WTC11 (cell line): Measurements from ENCODE around the gene GSDMA. TPM values are rescaled to one million over a fixed set of nuclear protein-coding genes. Genes with fewer than 3 reads are reported as not detected.
A peak's percentile ranks its signal among the peaks of the same experiment; 100 is the strongest.

ENCODE experiments used
- ATF1 ChIP-seq: sonication (generic); formaldehyde crosslinking; IDR thresholded peaks from 2 replicates; pipeline ENCODE4 v1.8.1; 2023; ENCODE audit warnings: mild to moderate bottlenecking, moderate library complexity, missing genetic modification reagents
- CREM ChIP-seq: sonication (generic); formaldehyde crosslinking; IDR thresholded peaks from 2 replicates; pipeline ENCODE4 v1.8.1; 2022; ENCODE audit warnings: mild to moderate bottlenecking, missing genetic modification reagents, moderate library complexity
- ETV6 ChIP-seq: sonication (generic); formaldehyde crosslinking; IDR thresholded peaks from 2 replicates; pipeline ENCODE4 v1.8.1; 2022; ENCODE audit warnings: mild to moderate bottlenecking, missing genetic modification reagents
- GABPB1 ChIP-seq: sonication (generic); formaldehyde crosslinking; IDR thresholded peaks from 2 replicates; pipeline ENCODE4 v1.8.1; 2023; ENCODE audit warnings: mild to moderate bottlenecking, missing genetic modification reagents
- HMGA2 ChIP-seq: fragments of 250-450 bp; sonication (Bioruptor Pico); IDR thresholded peaks from 2 replicates; pipeline ENCODE4 v1.4.0; 2021; ENCODE audit warnings: mild to moderate bottlenecking, moderate library complexity
- KAT7 ChIP-seq: sonication (generic); formaldehyde crosslinking; IDR thresholded peaks from 2 replicates; pipeline ENCODE4 v1.8.1; 2023; ENCODE audit warnings: missing genetic modification reagents, mild to moderate bottlenecking, borderline replicate concordance
- MAX ChIP-seq: sonication (generic); formaldehyde crosslinking; IDR thresholded peaks from 2 replicates; pipeline ENCODE4 v1.8.0; 2022; ENCODE audit warnings: mild to moderate bottlenecking, missing genetic modification reagents
- MLX ChIP-seq: sonication (generic); formaldehyde crosslinking; IDR thresholded peaks from 2 replicates; pipeline ENCODE4 v1.8.1; 2023; ENCODE audit warnings: mild to moderate bottlenecking, missing genetic modification reagents, moderate library complexity
- NFATC4 ChIP-seq: fragments of 250-450 bp; sonication (Bioruptor Pico); IDR thresholded peaks from 2 replicates; pipeline ENCODE4 v1.9.0; 2021; ENCODE audit warnings: mild to moderate bottlenecking
- NFYB ChIP-seq: sonication (generic); formaldehyde crosslinking; conservative IDR thresholded peaks from 2 replicates; pipeline ENCODE4 v1.8.0; 2022; ENCODE audit warnings: low read depth, missing genetic modification reagents
- PRDM15 ChIP-seq: sonication (generic); formaldehyde crosslinking; IDR thresholded peaks from 2 replicates; pipeline ENCODE4 v1.8.0; 2022; ENCODE audit warnings: missing genetic modification reagents
- PREB ChIP-seq: sonication (generic); formaldehyde crosslinking; IDR thresholded peaks from 2 replicates; pipeline ENCODE4 v1.8.1; 2022; ENCODE audit warnings: mild to moderate bottlenecking, missing genetic modification reagents, moderate library complexity, borderline replicate concordance
- PRRX2 ChIP-seq: fragments of 250-450 bp; sonication (Bioruptor Pico); IDR thresholded peaks from 2 replicates; pipeline ENCODE4 v1.8.0; 2021; ENCODE audit warnings: mild to moderate bottlenecking
- RORB ChIP-seq: fragments of 250-450 bp; sonication (Bioruptor Pico); IDR thresholded peaks from 2 replicates; pipeline ENCODE4 v1.9.0; 2021; ENCODE audit warnings: mild to moderate bottlenecking
- SMAD4 ChIP-seq: sonication (generic); formaldehyde crosslinking; IDR thresholded peaks from 2 replicates; pipeline ENCODE4 v1.8.0; 2022; ENCODE audit warnings: mild to moderate bottlenecking, missing genetic modification reagents
- TCF7 ChIP-seq: sonication (generic); formaldehyde crosslinking; IDR thresholded peaks from 2 replicates; pipeline ENCODE4 v1.8.0; 2022; ENCODE audit warnings: mild to moderate bottlenecking, low read depth, missing genetic modification reagents, moderate library complexity
- TP53 ChIP-seq: sonication (generic); formaldehyde crosslinking; IDR thresholded peaks from 2 replicates; pipeline ENCODE4 v1.8.1; 2023; ENCODE audit warnings: mild to moderate bottlenecking, missing genetic modification reagents
- USF2 ChIP-seq: sonication (generic); formaldehyde crosslinking; IDR thresholded peaks from 2 replicates; pipeline ENCODE4 v1.8.1; 2023; ENCODE audit warnings: mild to moderate bottlenecking, missing genetic modification reagents, moderate library complexity
- ZBTB43 ChIP-seq: sonication (generic); formaldehyde crosslinking; IDR thresholded peaks from 2 replicates; pipeline ENCODE4 v1.8.1; 2023; ENCODE audit warnings: mild to moderate bottlenecking, missing genetic modification reagents
- ZNF121 ChIP-seq: sonication (generic); formaldehyde crosslinking; IDR thresholded peaks from 2 replicates; pipeline ENCODE4 v1.8.0; 2023; ENCODE audit warnings: missing genetic modification reagents
- ZNF263 ChIP-seq: sonication (generic); formaldehyde crosslinking; IDR thresholded peaks from 2 replicates; pipeline ENCODE4 v1.8.1; 2022; ENCODE audit warnings: low read depth, mild to moderate bottlenecking, moderate library complexity, missing genetic modification reagents
- ZNF671 ChIP-seq: fragments of 250-450 bp; sonication (Bioruptor Pico); IDR thresholded peaks from 2 replicates; pipeline ENCODE4 v1.8.0; 2021; ENCODE audit warnings: mild to moderate bottlenecking
- total RNA-seq: library from RNA; stranded (reverse); gene quantifications from 3 replicates; pipeline ENCODE4 v1.2.3, GENCODE V29; 2021
- TF ChIP-seq, protein P1 (sequence below): sonication (generic); formaldehyde crosslinking; IDR thresholded peaks from 2 replicates; pipeline ENCODE4 v1.8.0; 2023; ENCODE audit warnings: missing genetic modification reagents
- TF ChIP-seq, protein P2 (sequence below): fragments of 250-450 bp; sonication (Bioruptor Pico); IDR thresholded peaks from 2 replicates; pipeline ENCODE4 v1.9.0; 2021; ENCODE audit warnings: mild to moderate bottlenecking

Gene GSDMA
- total RNA-seq, 1 experiment from 2014 or later: not detected

- TF ChIP-seq NFYB (CRISPR knock-in tag) (peak; percentile 70), TP53 (CRISPR knock-in tag) (no peak), HMGA2 (CRISPR knock-in tag) (0 out of 2 replicates have a peak, but pooled peaks have one; percentile 38), ATF1 (peak; percentile 74; the same call in 1 of the 2 replicates), NFATC4 (CRISPR knock-in tag) (no peak), ZBTB43 (0 out of 2 replicates have a peak, but pooled peaks have one; percentile 32), CREM (CRISPR knock-in tag) (peak; percentile 92), TCF7 (CRISPR knock-in tag) (0 out of 2 replicates have a peak, but pooled peaks have one; percentile 72), ZNF263 (CRISPR knock-in tag) (peak; percentile 61; the same call in 1 of the 2 replicates), RORB (CRISPR knock-in tag) (no peak), GABPB1 (CRISPR knock-in tag) (peak; percentile 83), SMAD4 (CRISPR knock-in tag) (no peak), PREB (peak; percentile 75; the same call in 1 of the 2 replicates), PRRX2 (CRISPR knock-in tag) (no peak), ZNF671 (CRISPR knock-in tag) (no peak), KAT7 (CRISPR knock-in tag) (0 out of 2 replicates have a peak, but pooled peaks have one; percentile 45), MLX (CRISPR knock-in tag) (no peak), PRDM15 (peak; percentile 10), MAX (CRISPR knock-in tag) (peak; percentile 93), ZNF121 (CRISPR knock-in tag) (peak; percentile 70; the same call in 1 of the 2 replicates), USF2 (0 out of 2 replicates have a peak, but pooled peaks have one; percentile 13), ETV6 (CRISPR knock-in tag) (peak; percentile 18; the same call in 1 of the 2 replicates)
- TF ChIP-seq, protein P1, sequence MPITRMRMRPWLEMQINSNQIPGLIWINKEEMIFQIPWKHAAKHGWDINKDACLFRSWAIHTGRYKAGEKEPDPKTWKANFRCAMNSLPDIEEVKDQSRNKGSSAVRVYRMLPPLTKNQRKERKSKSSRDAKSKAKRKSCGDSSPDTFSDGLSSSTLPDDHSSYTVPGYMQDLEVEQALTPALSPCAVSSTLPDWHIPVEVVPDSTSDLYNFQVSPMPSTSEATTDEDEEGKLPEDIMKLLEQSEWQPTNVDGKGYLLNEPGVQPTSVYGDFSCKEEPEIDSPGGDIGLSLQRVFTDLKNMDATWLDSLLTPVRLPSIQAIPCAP: peak; percentile 56; the same call in 1 of the 2 replicates
- TF ChIP-seq, protein P2, sequence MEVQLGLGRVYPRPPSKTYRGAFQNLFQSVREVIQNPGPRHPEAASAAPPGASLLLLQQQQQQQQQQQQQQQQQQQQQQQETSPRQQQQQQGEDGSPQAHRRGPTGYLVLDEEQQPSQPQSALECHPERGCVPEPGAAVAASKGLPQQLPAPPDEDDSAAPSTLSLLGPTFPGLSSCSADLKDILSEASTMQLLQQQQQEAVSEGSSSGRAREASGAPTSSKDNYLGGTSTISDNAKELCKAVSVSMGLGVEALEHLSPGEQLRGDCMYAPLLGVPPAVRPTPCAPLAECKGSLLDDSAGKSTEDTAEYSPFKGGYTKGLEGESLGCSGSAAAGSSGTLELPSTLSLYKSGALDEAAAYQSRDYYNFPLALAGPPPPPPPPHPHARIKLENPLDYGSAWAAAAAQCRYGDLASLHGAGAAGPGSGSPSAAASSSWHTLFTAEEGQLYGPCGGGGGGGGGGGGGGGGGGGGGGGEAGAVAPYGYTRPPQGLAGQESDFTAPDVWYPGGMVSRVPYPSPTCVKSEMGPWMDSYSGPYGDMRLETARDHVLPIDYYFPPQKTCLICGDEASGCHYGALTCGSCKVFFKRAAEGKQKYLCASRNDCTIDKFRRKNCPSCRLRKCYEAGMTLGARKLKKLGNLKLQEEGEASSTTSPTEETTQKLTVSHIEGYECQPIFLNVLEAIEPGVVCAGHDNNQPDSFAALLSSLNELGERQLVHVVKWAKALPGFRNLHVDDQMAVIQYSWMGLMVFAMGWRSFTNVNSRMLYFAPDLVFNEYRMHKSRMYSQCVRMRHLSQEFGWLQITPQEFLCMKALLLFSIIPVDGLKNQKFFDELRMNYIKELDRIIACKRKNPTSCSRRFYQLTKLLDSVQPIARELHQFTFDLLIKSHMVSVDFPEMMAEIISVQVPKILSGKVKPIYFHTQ (CRISPR knock-in tag): no peak
These were observed 17.8 kb downstream of the GSDMA start, which contains the start of gene PSMD3 (continued) for GRCh38 chr17:39980351-39981206.
